Measurements from ENCODE around the gene LSM7. TPM values are rescaled to one million over a fixed set of nuclear protein-coding genes. Genes with fewer than 3 reads are reported as not detected.
"Not testable (repeated sequence)": the region's sequence is repeated elsewhere in the genome, so short reads cannot be mapped to it uniquely, and the experiment has no call there.

LSM7 gene
- total RNA-seq, 1 donor from 2014 or later, result 171 TPM

DNA sequence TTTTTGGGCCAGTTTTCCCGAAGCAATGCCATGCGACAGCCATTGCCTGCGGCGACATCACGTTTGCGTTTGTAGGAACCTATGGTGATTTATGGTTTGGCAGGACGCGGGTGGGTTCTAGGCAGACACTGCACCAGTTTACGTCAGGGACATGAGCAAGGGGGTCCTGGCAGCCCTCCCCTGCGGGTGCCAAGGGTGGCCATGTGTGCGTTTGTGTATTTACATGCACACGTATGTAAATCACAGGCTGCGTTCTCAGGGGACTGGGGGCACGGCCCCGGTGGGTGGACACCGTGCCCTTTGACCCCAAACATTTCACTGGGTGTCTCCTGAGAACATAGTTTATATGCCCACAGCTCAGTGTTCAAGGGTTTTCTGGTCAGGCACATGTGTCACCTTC, 22.3 kb upstream of the LSM7 start:
- intact Hi-C loops (cut with micrococcal nuclease), result no loop called here
- Mint-ChIP-seq H3K9me3 (no peaks in the 10 kb centered on the region), H3K27me3 (ENCODE audit: low read depth) (no peaks in the 10 kb centered on the region), H3K4me3 (ENCODE audit: low read depth) (no peak overlapping the region), H3K36me3 (ENCODE audit: low read depth) (no peaks in the 10 kb centered on the region), H3K27ac (no peak overlapping the region), H3K4me1 (ENCODE audit: low read depth) (no peaks in the 10 kb centered on the region)
- DNase-seq (ENCODE audit: low spot score), result no peak

DNA sequence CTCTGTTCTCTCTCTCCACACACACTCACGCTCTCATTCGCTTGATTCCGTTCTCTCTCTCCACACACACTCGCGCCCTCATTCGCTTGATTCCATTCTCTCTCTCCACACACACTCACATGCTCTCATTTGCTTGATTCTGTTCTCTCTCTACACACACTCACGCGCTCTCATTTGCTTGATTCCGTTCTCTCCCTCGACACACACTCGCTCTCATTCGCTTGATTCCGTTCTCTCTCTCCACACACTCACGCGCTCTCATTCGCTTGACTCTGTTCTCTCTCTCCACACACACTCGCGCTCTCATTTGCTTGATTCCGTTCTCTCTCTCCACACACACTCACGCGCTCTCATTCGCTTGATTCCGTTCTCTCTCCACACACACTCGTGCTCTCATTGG, 21.4 kb upstream of the LSM7 start:
- H3K27ac Mint-ChIP-seq; H3K4me1 Mint-ChIP-seq (ENCODE audit: low read depth); DNase-seq (ENCODE audit: low spot score); H3K27me3 Mint-ChIP-seq (ENCODE audit: low read depth); intact Hi-C loops (cut with micrococcal nuclease); H3K36me3 Mint-ChIP-seq (ENCODE audit: low read depth); H3K9me3 Mint-ChIP-seq; H3K4me3 Mint-ChIP-seq (ENCODE audit: low read depth): not testable (repeated sequence)

DNA sequence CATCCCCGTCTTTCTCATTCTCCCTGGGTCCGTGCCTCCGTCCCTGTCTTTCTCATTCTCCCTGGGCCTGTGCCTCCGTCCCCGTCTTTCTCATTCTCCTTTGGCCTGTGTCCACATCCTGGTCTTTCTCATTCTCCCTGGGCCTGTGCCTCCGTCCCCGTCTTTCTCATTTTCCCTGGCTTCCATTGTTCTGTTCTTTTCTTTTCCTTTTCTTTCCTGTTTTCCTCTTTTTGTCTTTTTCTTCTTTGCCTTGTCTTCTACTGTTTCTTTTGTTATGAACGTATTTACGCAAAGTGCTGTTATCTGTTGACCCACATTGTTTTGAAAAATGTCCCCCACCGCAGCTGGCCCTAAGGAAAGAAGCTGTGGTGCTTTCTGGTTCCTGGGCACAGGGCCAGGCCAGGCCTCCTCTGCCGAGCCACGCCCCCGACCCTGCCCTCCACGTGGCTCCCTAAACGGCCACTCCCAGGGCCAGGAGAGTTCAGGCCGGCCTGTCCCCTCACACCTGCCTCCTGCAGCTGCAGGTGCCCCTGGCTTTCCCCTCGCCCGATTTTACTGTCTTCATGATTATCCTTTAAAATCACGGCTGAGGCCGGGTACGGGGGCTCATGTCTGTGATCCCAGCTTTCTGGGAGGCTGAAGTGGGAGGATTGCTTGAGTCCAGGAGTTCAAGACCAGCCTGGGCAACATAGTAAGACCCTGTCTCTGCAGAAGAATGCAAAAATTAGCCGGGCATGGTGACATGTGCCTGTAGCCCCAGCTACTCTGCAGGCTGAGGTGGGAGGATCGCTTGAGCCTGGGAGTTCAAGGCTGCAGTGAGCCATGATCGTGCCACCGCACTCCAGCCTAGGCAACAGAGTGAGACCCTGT, 17.6 kb upstream of the LSM7 start:
- intact Hi-C loops (cut with micrococcal nuclease), result no loop called here
- Mint-ChIP-seq H3K27ac (no peak overlapping the region), H3K4me1 (ENCODE audit: low read depth) (no peaks in the 10 kb centered on the region), H3K27me3 (ENCODE audit: low read depth) (no peaks in the 10 kb centered on the region), H3K9me3 (no peaks in the 10 kb centered on the region), H3K4me3 (ENCODE audit: low read depth) (no peak overlapping the region), H3K36me3 (ENCODE audit: low read depth) (no peaks in the 10 kb centered on the region)
- DNase-seq (ENCODE audit: low spot score), result no peak

DNA sequence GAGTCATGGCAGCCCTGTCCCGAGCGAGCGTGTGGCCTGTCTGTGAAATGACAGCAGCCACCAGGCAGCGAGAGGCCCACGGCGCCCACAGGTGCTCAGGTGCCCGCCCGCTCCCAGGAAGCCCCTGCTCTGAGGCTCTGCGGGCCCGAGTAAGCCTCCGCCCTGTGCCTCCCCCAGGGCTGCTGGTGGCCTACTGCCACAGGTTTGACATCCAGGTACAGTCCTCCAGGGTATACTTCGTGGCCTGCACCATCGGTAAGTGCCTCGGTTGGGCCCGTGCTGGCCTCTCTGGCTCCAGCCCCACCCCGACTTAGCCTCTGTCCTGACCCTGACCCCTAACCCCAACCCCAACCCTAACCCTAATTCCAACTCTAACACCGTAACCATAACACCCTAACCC, 16.7 kb upstream of the LSM7 start:
- Mint-ChIP-seq H3K27me3 (ENCODE audit: low read depth) (no peaks in the 10 kb centered on the region), H3K4me3 (ENCODE audit: low read depth) (no peak overlapping the region), H3K4me1 (ENCODE audit: low read depth) (no peaks in the 10 kb centered on the region), H3K9me3 (no peaks in the 10 kb centered on the region), H3K27ac (no peak overlapping the region), H3K36me3 (ENCODE audit: low read depth) (no peaks in the 10 kb centered on the region)
- intact Hi-C loops (cut with micrococcal nuclease), result no loop called here
- DNase-seq (ENCODE audit: low spot score), result no peak

DNA sequence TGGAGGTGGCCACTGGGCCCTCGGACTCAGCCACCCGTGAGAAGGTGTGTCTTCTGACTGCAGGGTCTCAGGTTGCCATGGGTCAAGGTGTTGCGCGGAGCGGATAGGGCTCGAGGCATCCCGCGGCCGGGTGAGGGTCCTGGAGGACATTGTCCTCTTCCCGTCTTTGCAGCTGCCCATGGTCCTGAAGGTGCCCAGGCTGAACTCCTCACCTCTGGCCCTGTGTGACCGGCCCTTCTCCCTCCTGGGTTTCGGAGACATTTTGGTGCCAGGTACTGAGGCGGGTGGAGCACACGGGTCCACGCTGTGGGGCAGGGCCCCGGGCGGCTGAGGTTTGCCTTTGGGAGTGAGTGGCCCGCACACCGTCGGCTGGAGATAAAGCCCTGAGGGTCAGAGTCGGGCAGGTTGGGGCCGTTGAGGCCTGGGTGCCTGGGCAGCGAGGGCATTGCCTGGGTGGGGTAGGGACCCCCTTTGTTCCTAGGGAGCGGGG, 16.0 kb upstream of the LSM7 start:
- Mint-ChIP-seq H3K36me3 (ENCODE audit: low read depth) (no peaks in the 10 kb centered on the region), H3K4me3 (ENCODE audit: low read depth) (no peak overlapping the region), H3K27me3 (ENCODE audit: low read depth) (no peaks in the 10 kb centered on the region), H3K27ac (no peak overlapping the region), H3K4me1 (ENCODE audit: low read depth) (no peaks in the 10 kb centered on the region), H3K9me3 (no peaks in the 10 kb centered on the region)
- intact Hi-C loops (cut with micrococcal nuclease), result no loop called here
- no peak for DNase-seq (ENCODE audit: low spot score)

DNA sequence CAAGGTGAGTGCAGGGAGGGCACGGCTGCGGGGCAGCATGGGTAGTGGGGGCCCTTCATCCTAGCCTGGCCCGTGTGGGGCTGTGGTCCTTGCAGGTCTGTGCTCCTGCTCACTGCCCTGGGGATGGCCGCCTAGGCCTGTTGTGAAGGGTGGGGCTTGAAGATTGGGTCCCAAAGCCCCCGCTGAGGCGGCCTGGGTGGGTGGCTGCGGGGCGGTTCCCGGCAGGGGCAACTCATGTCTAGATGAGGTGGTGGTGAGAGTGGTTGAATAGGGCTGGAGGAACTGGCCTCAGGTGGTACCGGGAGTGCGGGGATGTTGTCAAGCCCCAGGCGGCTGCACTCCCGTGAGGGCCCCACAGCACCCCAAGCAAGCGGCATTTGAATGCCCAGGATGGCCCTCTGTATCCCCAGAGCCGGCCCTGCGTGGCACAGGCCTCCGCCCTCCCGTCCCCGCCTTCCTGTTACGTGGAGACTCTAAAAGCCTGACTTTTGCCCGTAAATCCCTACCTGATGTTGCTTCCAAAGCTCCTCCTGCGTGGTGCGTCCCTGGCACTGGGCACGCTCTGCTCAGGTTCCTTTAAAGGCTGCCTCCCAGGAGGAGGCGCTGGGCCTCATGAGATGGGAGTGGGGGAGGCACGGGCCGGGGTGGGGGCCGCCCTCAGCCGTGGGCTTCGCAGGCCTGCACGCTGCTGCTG, 15.1 kb upstream of the LSM7 start:
- H3K4me1 Mint-ChIP-seq (ENCODE audit: low read depth), result no peaks in the 10 kb centered on the region
- intact Hi-C loops (cut with micrococcal nuclease), result no loop called here
- H3K36me3 Mint-ChIP-seq (ENCODE audit: low read depth), result no peaks in the 10 kb centered on the region
- no peaks in the 10 kb centered on the region for H3K9me3 Mint-ChIP-seq
- DNase-seq (ENCODE audit: low spot score), result no peak
- no peaks in the 10 kb centered on the region for H3K27me3 Mint-ChIP-seq (ENCODE audit: low read depth)
- no peak overlapping the region for H3K27ac Mint-ChIP-seq
- no peak overlapping the region for H3K4me3 Mint-ChIP-seq (ENCODE audit: low read depth)

DNA sequence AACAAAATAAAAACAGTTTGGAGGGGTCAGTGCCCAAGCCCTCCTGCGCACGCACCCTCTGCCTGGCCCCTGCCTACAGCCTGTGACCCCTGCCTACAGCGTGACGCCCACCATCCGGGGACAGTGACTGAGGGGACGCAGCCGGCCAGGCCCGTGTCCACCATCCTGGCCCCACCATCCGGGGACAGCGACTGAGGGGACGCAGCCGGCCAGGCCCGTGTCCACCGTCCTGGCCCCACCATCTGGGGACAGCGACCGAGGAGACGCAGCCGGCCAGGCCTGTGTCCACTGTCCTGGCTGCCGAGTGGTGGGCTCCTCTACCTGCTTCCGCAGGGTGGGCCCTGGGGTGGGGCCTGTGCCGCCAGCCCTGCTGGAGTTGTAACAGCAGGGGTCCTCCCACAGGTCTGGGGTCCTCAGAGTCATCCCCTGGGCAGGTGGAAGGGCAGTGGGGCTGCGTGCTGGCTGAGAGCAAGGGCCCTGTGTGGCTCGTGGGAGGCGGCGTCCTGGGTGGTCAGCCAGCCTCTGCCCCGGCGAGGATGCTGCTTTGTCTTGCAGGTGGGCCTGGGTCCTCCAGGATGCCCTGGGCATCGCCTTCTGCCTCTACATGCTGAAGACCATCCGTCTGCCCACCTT, 14.4 kb upstream of the LSM7 start:
- Mint-ChIP-seq H3K27ac (no peak overlapping the region), H3K27me3 (ENCODE audit: low read depth) (no peaks in the 10 kb centered on the region)

DNA sequence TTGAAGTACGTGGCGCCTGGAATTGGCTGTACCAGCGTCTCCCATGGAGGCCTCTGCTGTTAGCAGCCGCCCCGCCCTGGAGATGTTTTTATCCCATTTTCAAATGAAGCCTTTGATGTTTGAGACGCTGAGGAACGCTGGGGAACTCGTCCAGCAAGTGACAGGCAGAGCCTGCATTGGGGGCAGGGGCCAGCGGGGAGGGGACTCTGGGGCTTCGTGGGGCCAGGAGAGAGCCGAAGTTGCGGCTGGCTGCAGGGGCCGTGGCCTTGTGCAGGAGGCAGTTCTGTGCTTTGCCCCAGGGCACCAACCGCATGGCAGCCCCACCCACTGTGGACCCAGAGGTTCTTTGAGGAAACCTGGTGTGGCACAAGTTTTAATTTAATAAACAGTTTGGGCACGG, 13.6 kb upstream of the LSM7 start:
- Mint-ChIP-seq H3K4me3 (ENCODE audit: low read depth) (no peak overlapping the region), H3K4me1 (ENCODE audit: low read depth) (no peaks in the 10 kb centered on the region), H3K27me3 (ENCODE audit: low read depth) (no peaks in the 10 kb centered on the region), H3K27ac (no peak overlapping the region), H3K36me3 (ENCODE audit: low read depth) (peaks cover 4% of the 10 kb centered on the region), H3K9me3 (no peaks in the 10 kb centered on the region)
- intact Hi-C loops (cut with micrococcal nuclease), result no loop called here
- no peak for DNase-seq (ENCODE audit: low spot score)

More for the DNA sequence above, 14.4 kb upstream of the LSM7 start:
- Mint-ChIP-seq H3K4me3 (ENCODE audit: low read depth) (no peak overlapping the region), H3K9me3 (no peaks in the 10 kb centered on the region), H3K36me3 (ENCODE audit: low read depth) (peaks cover under 1% of the 10 kb centered on the region), H3K4me1 (ENCODE audit: low read depth) (no peaks in the 10 kb centered on the region)
- no peak for DNase-seq (ENCODE audit: low spot score)
- intact Hi-C loops (cut with micrococcal nuclease), result no loop called here

DNA sequence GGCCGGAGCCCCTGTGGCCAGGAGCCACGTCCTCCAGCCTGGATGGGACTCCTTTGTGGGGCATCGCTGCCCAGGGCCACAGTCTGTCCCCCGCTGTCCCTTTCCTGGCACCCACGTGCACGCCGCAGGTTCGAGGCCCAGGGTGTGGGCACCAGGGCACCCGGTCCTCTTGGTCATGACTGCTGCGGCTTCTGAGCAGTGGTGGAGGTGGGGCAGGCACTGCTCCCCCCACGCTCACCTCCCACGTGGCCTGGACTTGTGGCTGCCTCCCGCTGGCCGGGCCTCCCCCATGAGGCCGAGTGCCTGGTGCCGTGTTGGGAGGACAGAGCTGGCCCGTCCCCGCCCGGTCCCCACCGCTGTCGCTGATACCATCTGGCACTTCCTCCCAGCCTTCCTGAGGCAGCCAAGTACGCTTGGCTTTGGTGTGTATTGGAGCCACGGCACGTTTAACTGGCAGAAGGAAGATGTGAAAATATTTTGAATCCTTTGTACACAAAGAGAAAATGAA, 12.9 kb upstream of the LSM7 start:
- Mint-ChIP-seq H3K9me3 (peaks cover under 1% of the 10 kb centered on the region), H3K4me3 (ENCODE audit: low read depth) (no peak overlapping the region), H3K27ac (no peak overlapping the region), H3K4me1 (ENCODE audit: low read depth) (no peaks in the 10 kb centered on the region), H3K36me3 (ENCODE audit: low read depth) (peaks cover 6% of the 10 kb centered on the region), H3K27me3 (ENCODE audit: low read depth) (no peaks in the 10 kb centered on the region)
- intact Hi-C loops (cut with micrococcal nuclease), result no loop called here
- DNase-seq (ENCODE audit: low spot score), result no peak

DNA sequence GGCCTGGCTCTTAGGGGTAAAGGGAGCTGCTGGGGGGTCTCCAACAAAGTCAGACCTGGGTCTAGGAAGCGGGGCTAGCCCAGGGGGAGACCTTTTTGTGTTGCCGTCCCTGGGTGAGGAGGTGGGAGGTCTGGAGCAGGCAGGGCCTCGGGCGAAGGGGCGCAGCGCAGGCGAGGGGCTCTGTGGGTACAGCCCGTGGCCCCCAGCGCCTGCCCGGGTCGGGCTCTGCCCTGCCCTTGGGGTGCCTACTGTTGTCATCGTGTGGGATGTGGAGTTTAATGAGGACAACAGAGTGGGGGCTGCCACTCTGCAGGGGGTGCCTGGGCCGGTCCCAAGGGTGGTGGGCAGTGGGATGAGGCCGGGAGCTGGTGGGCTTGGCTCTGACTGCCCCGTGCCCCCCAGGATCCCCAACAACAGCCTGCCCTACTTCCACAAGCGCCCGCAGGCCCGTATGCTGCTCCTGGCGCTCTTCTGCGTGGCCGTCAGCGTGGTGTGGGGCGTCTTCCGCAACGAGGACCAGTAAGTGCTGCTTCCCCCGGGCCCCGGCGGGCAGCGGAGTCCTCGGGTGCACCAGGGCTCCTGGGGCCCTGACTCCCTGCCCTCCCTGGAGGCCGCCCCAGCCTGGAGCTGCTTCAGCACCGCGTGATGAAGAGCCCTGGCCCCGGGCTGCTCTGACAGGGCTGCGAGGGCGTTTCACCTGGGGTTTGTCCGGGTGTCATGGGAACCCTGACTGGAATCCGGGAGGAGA, 12.3 kb upstream of the LSM7 start:
- no peak for DNase-seq (ENCODE audit: low spot score)
- H3K36me3 Mint-ChIP-seq (ENCODE audit: low read depth), result peaks cover 10% of the 10 kb centered on the region
- H3K9me3 Mint-ChIP-seq, result peaks cover 7% of the 10 kb centered on the region
- H3K27ac Mint-ChIP-seq, result no peak overlapping the region
- intact Hi-C loops (cut with micrococcal nuclease), result no loop called here
- H3K4me1 Mint-ChIP-seq (ENCODE audit: low read depth), result peaks cover under 1% of the 10 kb centered on the region
- H3K27me3 Mint-ChIP-seq (ENCODE audit: low read depth), result no peaks in the 10 kb centered on the region
- H3K4me3 Mint-ChIP-seq (ENCODE audit: low read depth), result no peak overlapping the region

DNA sequence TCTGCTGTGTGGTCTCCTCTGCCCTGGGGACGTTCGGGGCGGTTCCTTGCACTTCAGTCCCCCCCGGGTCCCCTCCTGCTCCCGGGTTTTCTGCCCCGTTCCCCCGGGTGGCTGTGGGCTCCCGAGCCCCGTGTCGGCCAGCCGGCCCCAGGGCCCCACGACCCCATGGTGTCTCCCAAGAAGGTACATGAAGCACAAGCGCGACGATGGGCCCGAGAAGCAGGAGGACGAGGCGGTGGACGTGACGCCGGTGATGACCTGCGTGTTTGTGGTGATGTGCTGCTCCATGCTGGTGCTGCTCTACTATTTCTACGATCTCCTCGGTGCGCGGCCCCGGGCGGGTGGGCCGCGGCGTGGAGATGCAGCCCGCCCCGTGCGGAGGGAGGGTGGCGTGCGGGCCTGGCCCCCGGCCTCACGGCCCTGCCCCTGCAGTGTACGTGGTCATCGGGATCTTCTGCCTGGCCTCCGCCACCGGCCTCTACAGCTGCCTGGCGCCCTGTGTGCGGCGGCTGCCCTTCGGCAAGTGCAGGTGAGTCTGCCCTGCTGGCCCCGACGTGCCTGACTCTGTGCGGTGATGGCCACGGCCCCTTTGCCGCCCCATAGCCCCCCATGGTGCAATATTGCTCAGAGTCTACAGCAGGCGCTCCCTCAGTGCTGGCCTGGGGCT, 11.4 kb upstream of the LSM7 start:
- no peak for DNase-seq (ENCODE audit: low spot score)
- H3K9me3 Mint-ChIP-seq, result peaks cover 9% of the 10 kb centered on the region
- no peak overlapping the region for H3K4me3 Mint-ChIP-seq (ENCODE audit: low read depth)
- peaks cover 1% of the 10 kb centered on the region for H3K4me1 Mint-ChIP-seq (ENCODE audit: low read depth)
- peaks cover 12% of the 10 kb centered on the region for H3K36me3 Mint-ChIP-seq (ENCODE audit: low read depth)
- intact Hi-C loops (cut with micrococcal nuclease), result no loop called here
- no peak overlapping the region for H3K27ac Mint-ChIP-seq
- no peaks in the 10 kb centered on the region for H3K27me3 Mint-ChIP-seq (ENCODE audit: low read depth)
